Epithelial cell of esophagus (primary cell): ENCODE measurements around the gene MBNL1.

Experiments
- DNase-seq: peaks from one replicate; pipeline ENCODE4 v3.0.0; 2010; ENCODE audit warnings: low read depth
- H3K4me3 ChIP-seq: 2 replicates; pipeline ENCODE4 v1.5.1; 2011; ENCODE audit warnings: mild to moderate bottlenecking, low read length, control low read depth
- CTCF ChIP-seq: IDR thresholded peaks from 2 replicates; pipeline ENCODE4 v1.5.1; 2011; ENCODE audit warnings: low read depth, mild to moderate bottlenecking, low read length, control low read depth, inconsistent platforms; ENCODE audit not compliant: insufficient read depth; ENCODE audit errors: missing control alignments

Gene MBNL1

GRCh38 chr3:152251916-152252315, 16.8 kb upstream of the MBNL1 start:
- no peak for TF ChIP-seq CTCF
- no peak overlapping the region for H3K4me3 ChIP-seq
- DNase-seq = no peak

GRCh38 chr3:152252755-152253154, 16.0 kb upstream of the MBNL1 start:
- H3K4me3 ChIP-seq = no peak overlapping the region
- no peak for TF ChIP-seq CTCF
- no peak for DNase-seq

GRCh38 chr3:152253514-152253913, 15.2 kb upstream of the MBNL1 start:
- H3K4me3 ChIP-seq = no peak overlapping the region
- no peak for TF ChIP-seq CTCF

GRCh38 chr3:152254041-152254440, 14.7 kb upstream of the MBNL1 start:
- no peak for TF ChIP-seq CTCF
- no peak overlapping the region for H3K4me3 ChIP-seq

More at GRCh38 chr3:152253514-152253913, 15.2 kb upstream of the MBNL1 start:
- DNase-seq = no peak

GRCh38 chr3:152255290-152255689, 13.4 kb upstream of the MBNL1 start:
- TF ChIP-seq CTCF = no peak
- DNase-seq = no peak
- H3K4me3 ChIP-seq = no peak overlapping the region

More at GRCh38 chr3:152254041-152254440, 14.7 kb upstream of the MBNL1 start:
- DNase-seq = no peak

- TF ChIP-seq CTCF = no peak
- no peak overlapping the region for H3K4me3 ChIP-seq
- no peak for DNase-seq
Observed at GRCh38 chr3:152256851-152257562, 11.7 kb upstream of the MBNL1 start.

- no peak overlapping the region for H3K4me3 ChIP-seq
- DNase-seq = no peak
- TF ChIP-seq CTCF = no peak
Observed at GRCh38 chr3:152257563-152258035, 11.1 kb upstream of the MBNL1 start.
